HG03460 (cell line): ENCODE data around the gene NSMF.
"Not testable (repeated sequence)": the region's sequence is repeated elsewhere in the genome, so short reads cannot be mapped to it uniquely, and the experiment has no call there.

Source experiments
- ATAC-seq: cut with Tn5 transposase; IDR thresholded peaks from one replicate; pipeline ENCODE4 v1.9.1; 2021; ENCODE audit not compliant: unreplicated experiment

The NSMF gene

GRCh38 chr9:137477778-137478612 is 18.9 kb upstream of the NSMF start:
- no peak for ATAC-seq

- ATAC-seq: no peak
Observed at GRCh38 chr9:137476856-137477255, 17.7 kb upstream of the NSMF start.

GRCh38 chr9:137475666-137476065 is 16.5 kb upstream of the NSMF start:
- no peak for ATAC-seq

GRCh38 chr9:137474271-137474670 is 15.1 kb upstream of the NSMF start:
- no peak for ATAC-seq

- no peak for ATAC-seq
Observed at GRCh38 chr9:137470785-137471184, 11.7 kb upstream of the NSMF start.

GRCh38 chr9:137467896-137468295 is 8.8 kb upstream of the NSMF start:
- ATAC-seq: no peak

GRCh38 chr9:137467161-137467581 is 8.0 kb upstream of the NSMF start:
- no peak for ATAC-seq

- ATAC-seq: not testable (repeated sequence)
Observed at GRCh38 chr9:137466389-137467085, 7.4 kb upstream of the NSMF start.

- no peak for ATAC-seq
Observed at GRCh38 chr9:137465720-137466388, 6.7 kb upstream of the NSMF start.

- no peak for ATAC-seq
Observed at GRCh38 chr9:137465000-137465719, 6.0 kb upstream of the NSMF start.

GRCh38 chr9:137464291-137464999 is 5.3 kb upstream of the NSMF start:
- ATAC-seq: no peak

GRCh38 chr9:137463931-137464290 is 4.8 kb upstream of the NSMF start:
- ATAC-seq: no peak

GRCh38 chr9:137462986-137463930 is 4.1 kb upstream of the NSMF start:
- ATAC-seq: no peak

GRCh38 chr9:137462396-137462985 is 3.4 kb upstream of the NSMF start:
- no peak for ATAC-seq

GRCh38 chr9:137461663-137462395 is 2.7 kb upstream of the NSMF start:
- ATAC-seq: peak; percentile 55

GRCh38 chr9:137461316-137461662 is 2.2 kb upstream of the NSMF start:
- ATAC-seq: no peak

- no peak for ATAC-seq
Observed at GRCh38 chr9:137460363-137461315, 1.5 kb upstream of the NSMF start.
